Measurements from ENCODE around the gene PPP4R4.
"Not testable (repeated sequence)": the region's sequence is repeated elsewhere in the genome, so short reads cannot be mapped to it uniquely, and the experiment has no call there.

Gene PPP4R4

DNA sequence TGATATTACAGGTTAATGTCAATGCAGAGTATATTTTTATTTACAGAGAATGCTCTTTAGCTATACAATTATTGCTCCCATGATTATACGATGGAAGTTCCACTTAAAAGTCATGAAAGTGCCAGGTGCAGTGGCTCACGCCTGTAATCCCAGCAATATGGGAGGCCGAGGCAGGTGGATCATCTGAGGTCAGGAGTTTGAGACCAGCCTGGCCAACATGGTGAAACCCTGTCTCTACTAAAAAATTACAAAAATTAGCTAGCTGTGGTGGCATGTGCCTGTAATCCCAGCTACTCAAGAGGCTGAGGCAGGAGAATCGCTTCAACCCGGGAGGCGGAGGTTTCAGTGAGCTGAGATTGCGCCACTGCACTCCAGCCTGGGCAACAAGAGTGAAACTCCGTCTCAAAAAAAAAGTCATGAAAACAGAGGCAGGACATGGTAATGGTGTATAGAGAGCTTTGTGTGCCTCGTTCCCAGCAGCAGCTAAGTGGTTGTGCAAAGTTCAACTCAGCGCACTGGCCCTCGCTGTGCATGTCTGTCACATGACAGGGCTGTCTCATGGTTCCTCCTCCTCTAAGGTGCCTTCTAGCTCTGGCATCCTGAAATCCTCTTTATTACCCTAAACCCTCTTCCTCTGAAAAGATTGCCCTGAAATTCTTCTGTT lies 102.9 kb downstream of the PPP4R4 start:
- H3K36me3 ChIP-seq (ENCODE audit: control insufficient read depth, insufficient read depth, low read length); H3K4me1 ChIP-seq (ENCODE audit: control insufficient read depth, insufficient read depth, low read length); H3K9ac ChIP-seq (ENCODE audit: low read length); H3K27me3 ChIP-seq (ENCODE audit: control insufficient read depth, insufficient read depth, low read length); H3K4me3 ChIP-seq (ENCODE audit: low read depth, low read length); H3K27ac ChIP-seq (ENCODE audit: low read depth, low read length); H3K9me3 ChIP-seq (ENCODE audit: control insufficient read depth, insufficient read depth, low read depth, low read length): not testable (repeated sequence)

- Histone ChIP-seq H3K27me3 (ENCODE audit: control insufficient read depth, insufficient read depth, low read length) (no peaks in the 10 kb centered on the region), H3K9ac (ENCODE audit: low read length) (no peak overlapping the region), H3K4me1 (ENCODE audit: control insufficient read depth, insufficient read depth, low read length) (no peaks in the 10 kb centered on the region), H3K4me3 (ENCODE audit: low read depth, low read length) (no peak overlapping the region), H3K27ac (ENCODE audit: low read depth, low read length) (no peak overlapping the region), H3K9me3 (ENCODE audit: control insufficient read depth, insufficient read depth, low read depth, low read length) (no peaks in the 10 kb centered on the region), H3K36me3 (ENCODE audit: control insufficient read depth, insufficient read depth, low read length) (no peaks in the 10 kb centered on the region)
Measured at GRCh38 chr14:94278731-94279130, 104.6 kb downstream of the PPP4R4 start.

- no peaks in the 10 kb centered on the region for H3K9me3 ChIP-seq (ENCODE audit: control insufficient read depth, insufficient read depth, low read depth, low read length)
- no peak overlapping the region for H3K27ac ChIP-seq (ENCODE audit: low read depth, low read length)
- H3K36me3 ChIP-seq (ENCODE audit: control insufficient read depth, insufficient read depth, low read length): no peaks in the 10 kb centered on the region
Measured at GRCh38 chr14:94282991-94283723, 109.0 kb downstream of the PPP4R4 start.

DNA sequence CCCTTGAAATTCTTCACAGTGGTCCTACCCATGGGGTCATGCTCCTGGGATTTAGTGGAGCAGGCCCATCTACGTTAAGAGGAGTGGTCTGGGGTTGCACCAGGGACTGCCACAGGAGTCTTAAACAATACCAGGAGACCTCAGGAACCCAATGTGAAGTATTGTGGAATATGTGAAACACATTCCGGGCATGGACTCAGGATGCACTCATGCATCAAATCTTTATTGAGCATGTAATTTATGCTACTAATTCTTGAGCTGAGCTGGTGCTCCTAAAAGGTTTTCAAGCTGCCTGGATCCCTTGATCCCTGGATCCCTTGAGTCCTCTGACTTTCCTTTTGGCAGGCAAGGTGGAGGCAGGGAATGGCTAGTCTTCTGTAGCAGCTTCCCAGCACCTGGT lies 110.1 kb downstream of the PPP4R4 start:
- Histone ChIP-seq H3K4me1 (ENCODE audit: control insufficient read depth, insufficient read depth, low read length) (peaks cover 5% of the 10 kb centered on the region; the same call in 1 of the 2 replicates), H3K36me3 (ENCODE audit: control insufficient read depth, insufficient read depth, low read length) (no peaks in the 10 kb centered on the region), H3K4me3 (ENCODE audit: low read depth, low read length) (no peak overlapping the region), H3K27ac (ENCODE audit: low read depth, low read length) (no peak overlapping the region), H3K9me3 (ENCODE audit: control insufficient read depth, insufficient read depth, low read depth, low read length) (no peaks in the 10 kb centered on the region), H3K27me3 (ENCODE audit: control insufficient read depth, insufficient read depth, low read length) (no peaks in the 10 kb centered on the region), H3K9ac (ENCODE audit: low read length) (no peak overlapping the region)

More at GRCh38 chr14:94282991-94283723, 109.0 kb downstream of the PPP4R4 start:
- H3K4me3 ChIP-seq (ENCODE audit: low read depth, low read length): no peak overlapping the region
- H3K27me3 ChIP-seq (ENCODE audit: control insufficient read depth, insufficient read depth, low read length): no peaks in the 10 kb centered on the region
- no peaks in the 10 kb centered on the region for H3K4me1 ChIP-seq (ENCODE audit: control insufficient read depth, insufficient read depth, low read length)
- no peak overlapping the region for H3K9ac ChIP-seq (ENCODE audit: low read length)

- H3K27ac ChIP-seq (ENCODE audit: low read depth, low read length): no peak overlapping the region
- H3K4me3 ChIP-seq (ENCODE audit: low read depth, low read length): no peak overlapping the region
- H3K9ac ChIP-seq (ENCODE audit: low read length): no peak overlapping the region
- no peaks in the 10 kb centered on the region for H3K27me3 ChIP-seq (ENCODE audit: control insufficient read depth, insufficient read depth, low read length)
- H3K4me1 ChIP-seq (ENCODE audit: control insufficient read depth, insufficient read depth, low read length): peaks cover 5% of the 10 kb centered on the region; the same call in 1 of the 2 replicates
- no peaks in the 10 kb centered on the region for H3K36me3 ChIP-seq (ENCODE audit: control insufficient read depth, insufficient read depth, low read length)
- H3K9me3 ChIP-seq (ENCODE audit: control insufficient read depth, insufficient read depth, low read depth, low read length): no peaks in the 10 kb centered on the region
Measured at GRCh38 chr14:94285158-94285557, 111.0 kb downstream of the PPP4R4 start.

GRCh38 chr14:94288610-94289465 lies 114.7 kb downstream of the PPP4R4 start:
- no peak overlapping the region for H3K9ac ChIP-seq (ENCODE audit: low read length)
- H3K4me1 ChIP-seq (ENCODE audit: control insufficient read depth, insufficient read depth, low read length): peaks cover 5% of the 10 kb centered on the region; the same call in 1 of the 2 replicates
- no peaks in the 10 kb centered on the region for H3K27me3 ChIP-seq (ENCODE audit: control insufficient read depth, insufficient read depth, low read length)
- no peak overlapping the region for H3K4me3 ChIP-seq (ENCODE audit: low read depth, low read length)
- H3K27ac ChIP-seq (ENCODE audit: low read depth, low read length): no peak overlapping the region
- no peaks in the 10 kb centered on the region for H3K9me3 ChIP-seq (ENCODE audit: control insufficient read depth, insufficient read depth, low read depth, low read length)
- H3K36me3 ChIP-seq (ENCODE audit: control insufficient read depth, insufficient read depth, low read length): no peaks in the 10 kb centered on the region

DNA sequence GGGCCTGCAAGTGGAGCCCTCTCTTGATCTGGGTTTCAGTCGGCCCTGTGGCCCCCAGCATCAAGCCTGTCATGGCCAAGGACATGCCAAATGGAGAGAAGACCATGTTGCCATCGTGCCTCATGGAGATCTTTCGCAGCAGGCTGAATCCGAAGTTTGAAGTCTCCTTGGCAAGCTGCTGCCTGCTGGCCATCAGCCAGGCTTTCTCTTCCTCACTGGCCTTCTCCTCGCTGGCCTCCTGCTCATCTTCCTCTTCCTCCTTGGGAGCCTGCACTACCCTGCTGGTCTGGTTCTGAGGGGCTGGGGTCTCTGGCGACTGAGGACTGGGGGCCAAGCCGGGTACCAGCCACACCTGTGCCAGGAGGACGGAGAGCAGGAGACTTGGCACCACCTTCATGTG lies 116.1 kb downstream of the PPP4R4 start:
- H3K9ac ChIP-seq (ENCODE audit: low read length): no peak overlapping the region
- no peak overlapping the region for H3K27ac ChIP-seq (ENCODE audit: low read depth, low read length)
- no peaks in the 10 kb centered on the region for H3K27me3 ChIP-seq (ENCODE audit: control insufficient read depth, insufficient read depth, low read length)
- H3K36me3 ChIP-seq (ENCODE audit: control insufficient read depth, insufficient read depth, low read length): no peaks in the 10 kb centered on the region
- no peak overlapping the region for H3K4me3 ChIP-seq (ENCODE audit: low read depth, low read length)
- H3K9me3 ChIP-seq (ENCODE audit: control insufficient read depth, insufficient read depth, low read depth, low read length): no peaks in the 10 kb centered on the region
- H3K4me1 ChIP-seq (ENCODE audit: control insufficient read depth, insufficient read depth, low read length): peaks cover 5% of the 10 kb centered on the region; the same call in 1 of the 2 replicates

GRCh38 chr14:94291159-94291905 lies 117.2 kb downstream of the PPP4R4 start:
- no peaks in the 10 kb centered on the region for H3K36me3 ChIP-seq (ENCODE audit: control insufficient read depth, insufficient read depth, low read length)
- H3K27me3 ChIP-seq (ENCODE audit: control insufficient read depth, insufficient read depth, low read length): no peaks in the 10 kb centered on the region
- H3K9me3 ChIP-seq (ENCODE audit: control insufficient read depth, insufficient read depth, low read depth, low read length): no peaks in the 10 kb centered on the region
- no peak overlapping the region for H3K4me3 ChIP-seq (ENCODE audit: low read depth, low read length)
- no peak overlapping the region for H3K27ac ChIP-seq (ENCODE audit: low read depth, low read length)
- peaks cover 5% of the 10 kb centered on the region; the same call in 1 of the 2 replicates for H3K4me1 ChIP-seq (ENCODE audit: control insufficient read depth, insufficient read depth, low read length)
- H3K9ac ChIP-seq (ENCODE audit: low read length): no peak overlapping the region

DNA sequence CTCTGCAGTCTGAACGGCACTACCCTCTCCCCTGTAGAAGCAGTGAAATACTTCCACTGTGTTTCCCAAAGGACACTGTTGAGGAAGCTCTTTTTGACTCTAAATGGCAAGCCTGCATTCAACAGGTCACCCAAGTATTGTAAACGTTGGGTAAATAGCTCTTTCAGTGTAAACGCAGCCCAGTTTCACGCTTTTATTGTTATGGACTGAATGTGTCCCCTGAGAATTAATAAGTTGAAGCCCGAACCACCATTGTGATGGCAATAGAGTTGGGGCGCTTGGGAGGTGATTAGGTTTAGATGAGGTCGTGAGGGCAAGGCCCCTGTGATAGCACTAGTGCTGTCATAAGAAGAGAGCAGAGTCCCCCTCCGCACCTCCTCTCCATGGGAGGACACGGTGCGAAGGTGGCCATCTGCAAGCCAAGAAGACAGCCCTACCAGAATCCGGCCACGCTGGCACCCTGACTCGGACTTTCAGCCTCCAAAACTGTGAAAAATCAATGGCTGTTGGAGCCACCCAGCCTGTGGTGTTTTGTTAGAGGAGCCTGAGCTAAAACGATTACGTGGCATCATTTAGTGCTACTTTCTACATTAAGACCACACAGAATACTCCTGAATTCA lies 117.9 kb downstream of the PPP4R4 start:
- peaks cover 5% of the 10 kb centered on the region; the same call in 1 of the 2 replicates for H3K4me1 ChIP-seq (ENCODE audit: control insufficient read depth, insufficient read depth, low read length)
- H3K9ac ChIP-seq (ENCODE audit: low read length): no peak overlapping the region
- no peak overlapping the region for H3K4me3 ChIP-seq (ENCODE audit: low read depth, low read length)
- no peak overlapping the region for H3K27ac ChIP-seq (ENCODE audit: low read depth, low read length)
- no peaks in the 10 kb centered on the region for H3K36me3 ChIP-seq (ENCODE audit: control insufficient read depth, insufficient read depth, low read length)
- no peaks in the 10 kb centered on the region for H3K9me3 ChIP-seq (ENCODE audit: control insufficient read depth, insufficient read depth, low read depth, low read length)
- H3K27me3 ChIP-seq (ENCODE audit: control insufficient read depth, insufficient read depth, low read length): no peaks in the 10 kb centered on the region

GRCh38 chr14:94292526-94292871 lies 118.4 kb downstream of the PPP4R4 start:
- Histone ChIP-seq H3K9me3 (ENCODE audit: control insufficient read depth, insufficient read depth, low read depth, low read length) (no peaks in the 10 kb centered on the region), H3K27ac (ENCODE audit: low read depth, low read length) (no peak overlapping the region), H3K4me3 (ENCODE audit: low read depth, low read length) (no peak overlapping the region), H3K4me1 (ENCODE audit: control insufficient read depth, insufficient read depth, low read length) (peaks cover 5% of the 10 kb centered on the region; the same call in 1 of the 2 replicates), H3K9ac (ENCODE audit: low read length) (no peak overlapping the region), H3K36me3 (ENCODE audit: control insufficient read depth, insufficient read depth, low read length) (no peaks in the 10 kb centered on the region), H3K27me3 (ENCODE audit: control insufficient read depth, insufficient read depth, low read length) (no peaks in the 10 kb centered on the region)
